ENCODE measurements around the gene HIVEP1.

HIVEP1 gene

DNA sequence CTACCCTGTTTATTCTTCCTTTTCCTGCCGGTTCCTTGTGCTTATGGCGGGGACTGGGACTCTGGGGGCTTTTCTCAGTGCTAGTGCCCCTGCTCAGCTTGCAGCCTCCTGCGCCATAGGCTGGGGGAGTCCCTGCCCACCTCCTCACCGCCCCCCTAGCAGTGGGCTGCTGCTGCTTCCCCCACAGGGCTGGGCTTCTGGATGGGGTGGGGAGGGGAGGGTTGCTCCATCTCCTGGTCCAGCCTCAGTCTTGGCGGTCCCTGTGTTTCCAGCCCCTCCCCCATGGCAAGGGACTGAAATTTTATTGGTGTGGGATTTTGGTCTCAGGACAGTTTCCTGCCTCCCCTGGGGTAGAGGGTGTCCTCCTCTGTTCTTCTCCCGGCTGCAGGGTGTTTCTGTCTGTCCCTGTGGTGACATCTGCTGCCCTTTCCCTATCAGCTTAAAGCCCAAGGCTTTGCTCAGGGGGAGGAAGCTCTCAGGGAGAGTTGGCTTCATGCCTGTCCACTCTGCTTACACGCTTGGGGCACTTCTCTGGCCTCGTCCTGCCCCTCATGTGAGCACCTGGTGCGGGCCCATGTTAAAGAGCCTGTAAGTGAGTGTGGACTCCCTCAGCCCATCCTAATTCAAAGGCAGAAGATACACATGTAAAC lies 100.6 kb downstream of the HIVEP1 start:
- ChIA-PET POLR2A (no interaction called here), CTCF (no interaction called here)

DNA sequence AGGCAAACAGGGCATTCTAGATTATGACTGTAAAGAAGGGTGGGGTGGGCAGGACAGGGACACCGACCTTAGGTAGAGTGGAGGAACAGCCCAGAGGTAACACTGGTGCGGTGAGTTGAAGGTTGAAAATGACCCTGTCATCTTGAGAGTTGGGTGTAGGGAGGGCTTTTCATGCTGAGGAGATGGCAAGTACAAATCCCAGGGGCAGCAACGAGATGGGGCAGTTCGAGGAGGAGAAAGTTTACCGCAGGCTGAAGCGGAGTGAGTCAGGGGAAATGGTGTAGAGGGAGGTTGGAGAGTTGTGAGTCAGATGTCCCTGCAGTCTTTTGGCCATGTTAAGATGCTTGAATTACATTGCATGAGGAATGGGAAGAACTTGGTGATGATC lies 101.1 kb downstream of the HIVEP1 start:
- ChIA-PET POLR2A (no interaction called here), CTCF (no interaction called here)
- Histone ChIP-seq H3K4me1 (ENCODE audit: control insufficient read depth, insufficient read depth, low read length) (no peaks in the 10 kb centered on the region), H3K4me3 (ENCODE audit: low read depth, low read length) (no peak overlapping the region), H3K36me3 (ENCODE audit: control insufficient read depth in 2 of 2, insufficient read depth in 1 of 2, low read length in 2 of 2) (peaks cover 0 to 6% of the 10 kb centered on the region in 2 experiments; a peak in 1 of 3 replicates), H3K9me3 (ENCODE audit: control insufficient read depth, insufficient read depth, low read depth, low read length) (no peaks in the 10 kb centered on the region), H3K27ac (ENCODE audit: extremely low read depth, low read depth, low read length) (no peak overlapping the region)
- TF ChIP-seq ZXDB (tag by site-specific recombination; IDR thresholded peaks at IDR 0.05): no peak
- TF ChIP-seq ZNF529 (tag by site-specific recombination; IDR thresholded peaks at IDR 0.05; ENCODE audit: insufficient replicate concordance): no peak
- no peak for TF ChIP-seq ZNF423 (tag by site-specific recombination; IDR thresholded peaks at IDR 0.05)
- TF ChIP-seq, protein P1, sequence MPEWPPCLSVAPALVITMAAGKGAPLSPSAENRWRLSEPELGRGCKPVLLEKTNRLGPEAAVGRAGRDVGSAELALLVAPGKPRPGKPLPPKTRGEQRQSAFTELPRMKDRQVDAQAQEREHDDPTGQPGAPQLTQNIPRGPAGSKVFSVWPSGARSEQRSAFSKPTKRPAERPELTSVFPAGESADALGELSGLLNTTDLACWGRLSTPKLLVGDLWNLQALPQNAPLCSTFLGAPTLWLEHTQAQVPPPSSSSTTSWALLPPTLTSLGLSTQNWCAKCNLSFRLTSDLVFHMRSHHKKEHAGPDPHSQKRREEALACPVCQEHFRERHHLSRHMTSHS (tag by site-specific recombination; IDR thresholded peaks at IDR 0.05): no peak
- TF ChIP-seq ZNF2 (tag by site-specific recombination; IDR thresholded peaks at IDR 0.05): no peak

More for the DNA sequence above, 100.6 kb downstream of the HIVEP1 start:
- no peak overlapping the region for H3K27ac ChIP-seq (ENCODE audit: extremely low read depth, low read depth, low read length)
- no peak for TF ChIP-seq KLF10 (tag by site-specific recombination; IDR thresholded peaks at IDR 0.05)
- no peaks in the 10 kb centered on the region for H3K4me1 ChIP-seq (ENCODE audit: control insufficient read depth, insufficient read depth, low read length)
- no peak overlapping the region for H3K4me3 ChIP-seq (ENCODE audit: low read depth, low read length)
- peaks cover 0 to 6% of the 10 kb centered on the region in 2 experiments; a peak in 1 of 3 replicates for H3K36me3 ChIP-seq (ENCODE audit: control insufficient read depth in 2 of 2, insufficient read depth in 1 of 2, low read length in 2 of 2)
- no peaks in the 10 kb centered on the region for H3K9me3 ChIP-seq (ENCODE audit: control insufficient read depth, insufficient read depth, low read depth, low read length)

DNA sequence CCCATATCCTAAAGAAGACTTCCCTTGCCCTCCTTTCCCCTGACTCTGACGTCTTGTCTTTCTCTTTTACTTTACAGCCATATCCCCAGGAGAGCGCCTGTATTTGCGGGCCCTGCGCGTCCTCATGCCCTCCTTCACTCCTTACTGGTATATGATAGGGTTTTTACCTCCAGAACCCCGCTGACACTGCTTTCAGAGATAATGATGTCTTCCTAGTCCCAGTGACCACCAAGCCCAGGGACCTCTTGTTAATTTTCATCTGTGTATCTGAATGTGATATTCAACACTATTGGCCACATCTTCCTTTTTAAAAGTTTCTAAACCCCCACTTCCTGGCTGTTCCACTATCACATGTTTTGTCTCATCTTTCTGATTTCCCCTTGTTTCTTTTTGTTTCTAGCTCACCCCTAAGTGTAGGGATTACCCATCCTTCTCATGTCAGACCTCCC lies 102.0 kb downstream of the HIVEP1 start:
- Histone ChIP-seq H3K4me3 (ENCODE audit: low read depth, low read length) (no peak overlapping the region), H3K27ac (ENCODE audit: extremely low read depth, low read depth, low read length) (no peak overlapping the region), H3K4me1 (ENCODE audit: control insufficient read depth, insufficient read depth, low read length) (no peaks in the 10 kb centered on the region), H3K36me3 (ENCODE audit: control insufficient read depth in 2 of 2, insufficient read depth in 1 of 2, low read length in 2 of 2) (peaks cover 0 to 6% of the 10 kb centered on the region in 2 experiments; a peak in 1 of 3 replicates), H3K9me3 (ENCODE audit: control insufficient read depth, insufficient read depth, low read depth, low read length) (no peaks in the 10 kb centered on the region)
- POLR2A ChIA-PET: no interaction called here
- TF ChIP-seq ZNF521 (tag by site-specific recombination; IDR thresholded peaks at IDR 0.05): no peak
- no peak for TF ChIP-seq ZNF530 (tag by site-specific recombination; IDR thresholded peaks at IDR 0.05; ENCODE audit: low read depth)
- TF ChIP-seq ZNF777 (tag by site-specific recombination; IDR thresholded peaks at IDR 0.05; ENCODE audit: borderline replicate concordance): no peak
- no peak for TF ChIP-seq ZNF549 (tag by site-specific recombination; IDR thresholded peaks at IDR 0.05)
- TF ChIP-seq, protein P2, sequence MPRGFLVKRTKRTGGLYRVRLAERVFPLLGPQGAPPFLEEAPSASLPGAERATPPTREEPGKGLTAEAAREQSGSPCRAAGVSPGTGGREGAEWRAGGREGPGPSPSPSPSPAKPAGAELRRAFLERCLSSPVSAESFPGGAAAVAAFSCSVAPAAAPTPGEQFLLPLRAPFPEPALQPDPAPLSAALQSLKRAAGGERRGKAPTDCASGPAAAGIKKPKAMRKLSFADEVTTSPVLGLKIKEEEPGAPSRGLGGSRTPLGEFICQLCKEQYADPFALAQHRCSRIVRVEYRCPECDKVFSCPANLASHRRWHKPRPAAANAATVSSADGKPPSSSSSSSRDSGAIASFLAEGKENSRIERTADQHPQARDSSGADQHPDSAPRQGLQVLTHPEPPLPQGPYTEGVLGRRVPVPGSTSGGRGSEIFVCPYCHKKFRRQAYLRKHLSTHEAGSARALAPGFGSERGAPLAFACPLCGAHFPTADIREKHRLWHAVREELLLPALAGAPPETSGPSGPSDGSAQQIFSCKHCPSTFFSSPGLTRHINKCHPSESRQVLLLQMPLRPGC (tag by site-specific recombination; IDR thresholded peaks at IDR 0.05): no peak
- TF ChIP-seq ZNF837 (tag by site-specific recombination; IDR thresholded peaks at IDR 0.05): no peak
- TF ChIP-seq ZNF138 (tag by site-specific recombination; IDR thresholded peaks at IDR 0.05; ENCODE audit: borderline replicate concordance): no peak
- TF ChIP-seq ZFP3 (tag by site-specific recombination; IDR thresholded peaks at IDR 0.05; ENCODE audit: low read depth): no peak
- no peak for TF ChIP-seq ZNF239 (tag by site-specific recombination; IDR thresholded peaks at IDR 0.05)
- TF ChIP-seq ZNF24 (tag by site-specific recombination; IDR thresholded peaks at IDR 0.05): no peak
- TF ChIP-seq, protein P3, sequence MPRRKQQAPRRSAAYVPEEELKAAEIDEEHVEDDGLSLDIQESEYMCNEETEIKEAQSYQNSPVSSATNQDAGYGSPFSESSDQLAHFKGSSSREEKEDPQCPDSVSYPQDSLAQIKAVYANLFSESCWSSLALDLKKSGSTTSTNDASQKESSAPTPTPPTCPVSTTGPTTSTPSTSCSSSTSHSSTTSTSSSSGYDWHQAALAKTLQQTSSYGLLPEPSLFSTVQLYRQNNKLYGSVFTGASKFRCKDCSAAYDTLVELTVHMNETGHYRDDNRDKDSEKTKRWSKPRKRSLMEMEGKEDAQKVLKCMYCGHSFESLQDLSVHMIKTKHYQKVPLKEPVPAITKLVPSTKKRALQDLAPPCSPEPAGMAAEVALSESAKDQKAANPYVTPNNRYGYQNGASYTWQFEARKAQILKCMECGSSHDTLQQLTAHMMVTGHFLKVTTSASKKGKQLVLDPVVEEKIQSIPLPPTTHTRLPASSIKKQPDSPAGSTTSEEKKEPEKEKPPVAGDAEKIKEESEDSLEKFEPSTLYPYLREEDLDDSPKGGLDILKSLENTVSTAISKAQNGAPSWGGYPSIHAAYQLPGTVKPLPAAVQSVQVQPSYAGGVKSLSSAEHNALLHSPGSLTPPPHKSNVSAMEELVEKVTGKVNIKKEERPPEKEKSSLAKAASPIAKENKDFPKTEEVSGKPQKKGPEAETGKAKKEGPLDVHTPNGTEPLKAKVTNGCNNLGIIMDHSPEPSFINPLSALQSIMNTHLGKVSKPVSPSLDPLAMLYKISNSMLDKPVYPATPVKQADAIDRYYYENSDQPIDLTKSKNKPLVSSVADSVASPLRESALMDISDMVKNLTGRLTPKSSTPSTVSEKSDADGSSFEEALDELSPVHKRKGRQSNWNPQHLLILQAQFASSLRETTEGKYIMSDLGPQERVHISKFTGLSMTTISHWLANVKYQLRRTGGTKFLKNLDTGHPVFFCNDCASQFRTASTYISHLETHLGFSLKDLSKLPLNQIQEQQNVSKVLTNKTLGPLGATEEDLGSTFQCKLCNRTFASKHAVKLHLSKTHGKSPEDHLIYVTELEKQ (tag by site-specific recombination; IDR thresholded peaks at IDR 0.05; ENCODE audit: borderline replicate concordance): no peak
- TF ChIP-seq, protein P4, sequence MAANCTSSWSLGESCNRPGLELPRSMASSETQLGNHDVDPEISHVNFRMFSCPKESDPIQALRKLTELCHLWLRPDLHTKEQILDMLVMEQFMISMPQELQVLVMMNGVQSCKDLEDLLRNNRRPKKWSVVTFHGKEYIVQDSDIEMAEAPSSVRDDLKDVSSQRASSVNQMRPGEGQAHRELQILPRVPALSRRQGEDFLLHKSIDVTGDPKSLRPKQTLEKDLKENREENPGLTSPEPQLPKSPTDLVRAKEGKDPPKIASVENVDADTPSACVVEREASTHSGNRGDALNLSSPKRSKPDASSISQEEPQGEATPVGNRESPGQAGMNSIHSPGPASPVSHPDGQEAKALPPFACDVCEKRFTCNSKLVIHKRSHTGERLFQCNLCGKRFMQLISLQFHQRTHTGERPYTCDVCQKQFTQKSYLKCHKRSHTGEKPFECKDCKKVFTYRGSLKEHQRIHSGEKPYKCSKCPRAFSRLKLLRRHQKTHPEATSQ (tag by site-specific recombination; IDR thresholded peaks at IDR 0.05): no peak
- CTCF ChIA-PET: no interaction called here

Data from HEK293 (cell line).